ENCODE results near the gene ITK.

ITK gene

DNA sequence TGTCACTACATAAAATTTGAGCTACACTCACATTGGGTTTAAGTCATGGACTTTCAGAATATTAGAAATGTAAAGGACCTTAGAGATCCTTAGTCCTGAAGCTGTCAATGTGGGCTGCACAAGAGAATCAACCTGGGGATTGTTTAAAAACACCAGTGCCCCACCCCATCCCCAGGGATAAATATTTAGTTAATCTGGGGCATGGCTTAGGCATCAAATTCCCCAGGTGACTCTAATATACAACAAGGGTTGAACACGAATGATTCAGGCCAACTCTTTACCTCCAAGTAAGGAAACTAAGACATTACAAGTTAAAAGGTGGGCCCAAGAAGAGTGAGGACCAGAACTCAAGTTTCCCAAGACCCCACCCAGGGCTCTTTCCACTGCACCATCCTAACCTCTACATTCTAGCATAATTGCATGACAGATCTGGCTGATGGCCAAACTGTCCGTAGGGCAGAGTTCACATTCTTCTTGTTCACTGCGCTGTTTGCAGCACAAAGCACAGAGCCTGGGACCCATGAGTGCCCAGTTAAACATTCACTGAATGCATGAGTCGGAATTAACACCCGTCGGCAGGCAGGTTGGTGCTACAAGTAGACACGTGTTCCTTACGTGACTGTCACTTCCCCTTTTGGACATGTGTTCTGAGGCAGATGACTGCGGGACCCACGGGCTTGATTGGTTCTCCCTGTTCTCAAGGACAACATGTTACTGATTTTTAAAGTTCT is 110.5 kb downstream of the ITK start:
- H3K4me3 ChIP-seq (ENCODE audit: low read depth, low read length) = no peak overlapping the region
- no peaks in the 10 kb centered on the region for H3K27me3 ChIP-seq (ENCODE audit: control insufficient read depth, insufficient read depth, low read length)
- no peaks in the 10 kb centered on the region for H3K4me1 ChIP-seq (ENCODE audit: control insufficient read depth, insufficient read depth, low read length)
- H3K9ac ChIP-seq (ENCODE audit: low read depth, low read length) = no peak overlapping the region
- H3K36me3 ChIP-seq (ENCODE audit: control insufficient read depth, insufficient read depth, low read length) = peaks cover 5% of the 10 kb centered on the region
- H3K9me3 ChIP-seq (ENCODE audit: control insufficient read depth, insufficient read depth, low read length) = no peaks in the 10 kb centered on the region

DNA sequence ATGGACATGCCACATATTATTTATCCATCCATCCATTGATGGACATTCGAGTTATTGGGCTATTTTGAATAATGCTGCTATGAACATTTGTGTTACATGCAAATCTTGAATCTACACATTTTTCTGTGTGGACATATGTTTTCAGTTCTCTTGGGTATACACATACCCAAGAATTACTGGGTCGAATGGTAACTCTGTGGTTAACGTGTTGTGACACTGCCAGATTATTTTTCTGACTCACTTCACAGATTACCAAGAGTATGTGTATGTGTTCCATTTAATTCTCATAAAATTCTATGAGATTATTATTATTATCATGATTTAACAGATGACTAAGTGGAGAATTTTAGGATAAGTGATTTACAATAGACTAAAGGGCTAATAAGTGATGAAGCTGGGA is 112.0 kb downstream of the ITK start:
- Histone ChIP-seq H3K4me1 (ENCODE audit: control insufficient read depth, insufficient read depth, low read length) (no peaks in the 10 kb centered on the region), H3K9me3 (ENCODE audit: control insufficient read depth, insufficient read depth, low read length) (no peaks in the 10 kb centered on the region), H3K36me3 (ENCODE audit: control insufficient read depth, insufficient read depth, low read length) (peaks cover 5% of the 10 kb centered on the region), H3K9ac (ENCODE audit: low read depth, low read length) (no peak overlapping the region), H3K27me3 (ENCODE audit: control insufficient read depth, insufficient read depth, low read length) (no peaks in the 10 kb centered on the region), H3K4me3 (ENCODE audit: low read depth, low read length) (no peak overlapping the region)

DNA sequence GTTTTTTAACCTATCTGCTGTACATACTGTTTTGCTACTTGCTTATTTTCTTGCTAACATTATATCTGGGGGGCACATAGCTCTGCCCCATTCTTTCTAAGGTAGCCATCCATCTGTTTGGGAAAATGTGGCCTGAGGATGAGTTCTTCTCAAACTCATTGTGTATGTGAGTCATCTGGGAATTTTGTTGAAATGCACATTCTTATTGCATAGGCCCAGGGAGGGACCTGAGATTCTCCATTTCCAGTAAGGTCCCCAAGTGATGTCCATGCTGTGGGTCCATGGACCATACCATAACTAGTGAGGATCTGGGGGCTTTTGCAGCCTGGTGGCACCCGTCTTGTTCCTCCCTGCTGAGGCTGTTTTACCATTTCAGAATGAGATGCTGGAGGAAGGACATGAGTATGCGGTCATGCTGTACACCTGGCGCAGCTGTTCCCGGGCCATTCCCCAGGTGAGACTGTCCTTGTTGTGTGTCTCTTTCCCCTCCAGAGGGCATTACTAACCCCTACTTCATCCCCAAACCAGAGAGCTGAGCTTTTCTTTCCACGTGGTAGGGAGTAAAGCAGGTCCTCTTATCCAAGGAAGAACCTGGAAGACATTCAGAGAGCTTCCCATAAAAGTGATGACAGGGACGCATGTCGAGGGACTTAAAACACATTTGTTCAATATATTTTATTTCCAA is 113.9 kb downstream of the ITK start:
- Histone ChIP-seq H3K4me3 (ENCODE audit: low read depth, low read length) (no peak overlapping the region), H3K27me3 (ENCODE audit: control insufficient read depth, insufficient read depth, low read length) (no peaks in the 10 kb centered on the region), H3K9me3 (ENCODE audit: control insufficient read depth, insufficient read depth, low read length) (no peaks in the 10 kb centered on the region), H3K9ac (ENCODE audit: low read depth, low read length) (no peak overlapping the region), H3K4me1 (ENCODE audit: control insufficient read depth, insufficient read depth, low read length) (no peaks in the 10 kb centered on the region), H3K36me3 (ENCODE audit: control insufficient read depth, insufficient read depth, low read length) (peaks cover 3% of the 10 kb centered on the region)

DNA sequence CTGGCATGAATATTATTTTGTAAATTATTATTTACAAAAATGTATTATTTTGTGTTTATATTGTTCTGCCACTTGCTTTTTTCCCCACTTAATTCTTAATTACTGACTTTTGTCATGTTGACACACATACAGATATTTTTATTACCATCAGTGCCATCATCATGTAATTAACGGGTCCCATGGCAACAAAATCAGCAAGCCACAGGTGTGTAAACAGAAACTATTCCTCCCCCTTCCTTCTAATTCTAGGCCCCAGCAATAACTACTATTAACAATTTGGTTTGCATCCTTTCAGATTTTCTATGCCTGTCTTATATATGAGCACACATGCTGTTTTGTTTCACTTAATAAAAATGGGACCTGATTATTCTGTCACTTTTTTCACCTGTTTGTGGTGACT is 114.6 kb downstream of the ITK start:
- peaks cover 3% of the 10 kb centered on the region for H3K36me3 ChIP-seq (ENCODE audit: control insufficient read depth, insufficient read depth, low read length)
- H3K4me1 ChIP-seq (ENCODE audit: control insufficient read depth, insufficient read depth, low read length) = no peaks in the 10 kb centered on the region
- no peaks in the 10 kb centered on the region for H3K27me3 ChIP-seq (ENCODE audit: control insufficient read depth, insufficient read depth, low read length)
- no peak overlapping the region for H3K9ac ChIP-seq (ENCODE audit: low read depth, low read length)
- no peak overlapping the region for H3K4me3 ChIP-seq (ENCODE audit: low read depth, low read length)
- no peaks in the 10 kb centered on the region for H3K9me3 ChIP-seq (ENCODE audit: control insufficient read depth, insufficient read depth, low read length)

DNA sequence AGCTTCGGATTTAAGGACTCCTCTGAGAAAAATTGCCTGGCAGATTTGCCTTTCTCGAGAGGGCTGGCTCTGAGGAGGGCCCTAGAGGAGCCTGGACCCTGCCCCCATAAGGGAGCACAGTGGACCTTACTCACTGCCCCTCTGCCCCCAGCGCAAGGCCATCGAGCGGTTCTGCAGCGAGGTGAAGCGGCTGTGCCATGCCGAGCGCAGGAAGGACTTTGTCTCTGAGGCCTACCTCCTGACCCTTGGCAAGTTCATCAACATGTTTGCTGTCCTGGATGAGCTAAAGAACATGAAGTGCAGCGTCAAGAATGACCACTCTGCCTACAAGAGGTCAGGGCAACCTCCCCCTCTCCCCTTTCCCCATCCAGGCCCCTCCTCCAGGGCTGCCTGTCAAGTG is 119.9 kb downstream of the ITK start:
- no peak overlapping the region for H3K4me3 ChIP-seq (ENCODE audit: low read depth, low read length)
- H3K9me3 ChIP-seq (ENCODE audit: control insufficient read depth, insufficient read depth, low read length) = no peaks in the 10 kb centered on the region
- H3K4me1 ChIP-seq (ENCODE audit: control insufficient read depth, insufficient read depth, low read length) = no peaks in the 10 kb centered on the region
- peaks cover 2% of the 10 kb centered on the region for H3K36me3 ChIP-seq (ENCODE audit: control insufficient read depth, insufficient read depth, low read length)
- H3K27me3 ChIP-seq (ENCODE audit: control insufficient read depth, insufficient read depth, low read length) = no peaks in the 10 kb centered on the region
- no peak overlapping the region for H3K9ac ChIP-seq (ENCODE audit: low read depth, low read length)

DNA sequence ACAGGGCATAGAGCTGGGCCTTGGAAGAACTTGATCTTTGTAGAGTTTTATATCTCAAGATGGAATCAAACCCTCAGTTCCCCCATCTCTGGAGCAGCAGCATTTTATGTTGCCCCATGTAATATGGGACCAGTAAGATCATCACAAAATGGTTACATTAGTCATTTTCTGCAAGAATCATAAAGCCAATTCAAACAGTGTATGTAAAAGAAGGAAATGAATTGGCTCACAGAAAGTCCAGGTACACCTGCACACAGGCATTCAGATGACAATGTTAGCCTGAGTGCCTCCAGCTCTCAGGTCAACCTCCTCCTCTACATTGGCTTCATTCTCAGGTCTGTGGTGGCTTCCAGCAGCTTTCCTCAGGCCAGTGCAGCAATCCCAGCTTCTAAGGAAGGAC is 120.4 kb downstream of the ITK start:
- no peaks in the 10 kb centered on the region for H3K9me3 ChIP-seq (ENCODE audit: control insufficient read depth, insufficient read depth, low read length)
- no peaks in the 10 kb centered on the region for H3K27me3 ChIP-seq (ENCODE audit: control insufficient read depth, insufficient read depth, low read length)
- no peaks in the 10 kb centered on the region for H3K4me1 ChIP-seq (ENCODE audit: control insufficient read depth, insufficient read depth, low read length)
- peaks cover 2% of the 10 kb centered on the region for H3K36me3 ChIP-seq (ENCODE audit: control insufficient read depth, insufficient read depth, low read length)
- H3K4me3 ChIP-seq (ENCODE audit: low read depth, low read length) = no peak overlapping the region
- no peak overlapping the region for H3K9ac ChIP-seq (ENCODE audit: low read depth, low read length)

DNA sequence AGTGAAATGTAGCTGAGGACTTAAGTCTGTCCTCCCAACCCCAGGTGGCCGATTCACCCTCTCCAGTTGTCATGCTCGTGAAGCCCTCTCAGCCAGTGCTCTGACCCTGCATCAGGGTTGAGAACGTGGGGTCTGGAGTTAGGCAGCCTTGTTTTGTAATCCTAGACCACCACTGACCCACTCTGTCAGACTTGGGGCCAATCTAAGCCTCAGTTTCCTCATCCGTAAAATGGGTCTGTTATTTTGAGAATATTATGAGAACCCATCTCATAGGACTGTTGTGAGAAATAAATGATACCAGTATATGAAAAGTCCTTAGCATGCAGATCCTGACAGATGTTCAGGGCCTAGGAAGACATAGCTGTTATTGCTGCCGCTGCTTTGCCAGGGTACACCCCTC is 122.4 kb downstream of the ITK start:
- Histone ChIP-seq H3K27me3 (ENCODE audit: control insufficient read depth, insufficient read depth, low read length) (no peaks in the 10 kb centered on the region), H3K4me3 (ENCODE audit: low read depth, low read length) (no peak overlapping the region), H3K4me1 (ENCODE audit: control insufficient read depth, insufficient read depth, low read length) (no peaks in the 10 kb centered on the region), H3K9me3 (ENCODE audit: control insufficient read depth, insufficient read depth, low read length) (no peaks in the 10 kb centered on the region), H3K36me3 (ENCODE audit: control insufficient read depth, insufficient read depth, low read length) (peaks cover 2% of the 10 kb centered on the region), H3K9ac (ENCODE audit: low read depth, low read length) (no peak overlapping the region)

DNA sequence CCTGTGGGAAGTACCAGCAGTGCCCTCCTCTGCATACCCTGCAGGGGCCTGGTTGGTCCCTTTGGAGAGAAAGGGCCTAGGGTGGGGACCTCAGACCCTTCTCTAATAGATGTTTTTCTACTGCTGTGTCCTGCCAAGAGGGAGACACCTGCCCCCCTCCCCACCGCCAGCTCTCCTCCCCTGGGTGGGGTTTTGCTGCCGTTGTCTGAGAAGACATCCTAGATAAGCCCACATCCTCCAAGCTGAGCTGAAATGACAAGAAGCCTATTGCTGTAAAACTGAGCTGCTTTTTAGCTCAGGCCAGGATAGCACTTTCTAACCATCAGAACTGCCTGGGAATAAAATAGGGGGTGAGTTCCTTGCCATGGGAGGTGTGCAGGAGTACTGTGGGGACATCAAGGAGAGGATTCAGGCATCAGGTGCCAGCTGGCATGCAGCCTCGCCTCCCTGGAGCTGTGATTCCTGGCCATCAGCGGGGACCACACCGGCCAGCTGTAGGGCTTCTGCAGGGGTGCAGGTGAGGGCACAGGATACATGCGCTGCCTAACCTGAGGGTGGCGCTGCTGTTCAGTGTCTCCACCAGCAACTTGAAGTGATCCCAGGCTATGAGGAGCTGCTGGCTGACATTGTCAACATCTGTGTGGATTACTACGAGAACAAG is 123.2 kb downstream of the ITK start:
- H3K36me3 ChIP-seq (ENCODE audit: control insufficient read depth, insufficient read depth, low read length) = peaks cover 2% of the 10 kb centered on the region
- no peak overlapping the region for H3K4me3 ChIP-seq (ENCODE audit: low read depth, low read length)
- no peaks in the 10 kb centered on the region for H3K9me3 ChIP-seq (ENCODE audit: control insufficient read depth, insufficient read depth, low read length)
- no peaks in the 10 kb centered on the region for H3K4me1 ChIP-seq (ENCODE audit: control insufficient read depth, insufficient read depth, low read length)
- no peak overlapping the region for H3K9ac ChIP-seq (ENCODE audit: low read depth, low read length)
- no peaks in the 10 kb centered on the region for H3K27me3 ChIP-seq (ENCODE audit: control insufficient read depth, insufficient read depth, low read length)
